NCI-H1930 (cell line): ENCODE measurements around the gene MCC.

Experiments used
- DNase-seq, 2 experiments: peaks; one replicate each; lab custom pipeline; 2025; lab: John Stamatoyannopoulos, UW

MCC gene

GRCh38 chr5:112975721-112976431 lies 512.4 kb downstream of the MCC start:
- no peak for DNase-seq

GRCh38 chr5:112974901-112975300 lies 513.4 kb downstream of the MCC start:
- DNase-seq = no peak

- DNase-seq = no peak
Observed at GRCh38 chr5:112973904-112974303, 514.3 kb downstream of the MCC start.

GRCh38 chr5:112973036-112973435 lies 515.2 kb downstream of the MCC start:
- no peak for DNase-seq
